Measurements from ENCODE around the gene MMP21. TPM values are rescaled to one million over a fixed set of nuclear protein-coding genes. Genes with fewer than 3 reads are reported as not detected.

The MMP21 gene
- polyA plus RNA-seq, 1 donor from 2014 or later, result not detected

DNA sequence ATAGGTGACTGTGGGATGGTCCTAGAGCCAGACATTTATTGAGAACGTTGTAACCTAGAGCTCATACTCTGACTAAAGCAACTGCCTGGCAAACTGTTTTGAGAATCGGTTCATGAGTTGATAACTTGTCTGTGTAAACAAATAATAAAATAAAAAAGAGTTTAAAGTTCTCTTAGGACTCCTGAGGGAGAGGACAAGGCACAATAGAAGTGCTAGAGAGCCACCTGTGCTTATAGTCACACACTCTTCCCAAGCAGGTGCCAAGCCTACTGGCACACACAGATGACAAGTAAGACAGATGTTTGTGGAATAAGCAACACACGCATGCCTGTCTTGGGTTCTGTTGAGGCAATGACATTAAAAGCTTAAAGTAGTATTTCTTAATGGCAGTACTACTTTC, 48.2 kb downstream of the MMP21 start (continued):
- TF ChIP-seq MXI1 (conservative IDR thresholded peaks at IDR 0.05; ENCODE audit: poor library complexity, severe bottlenecking) (no peak), POLR2AphosphoS5 (IDR thresholded peaks at IDR 0.05) (no peak), TAF1 (IDR thresholded peaks at IDR 0.05; ENCODE audit: low read depth) (no peak)

DNA sequence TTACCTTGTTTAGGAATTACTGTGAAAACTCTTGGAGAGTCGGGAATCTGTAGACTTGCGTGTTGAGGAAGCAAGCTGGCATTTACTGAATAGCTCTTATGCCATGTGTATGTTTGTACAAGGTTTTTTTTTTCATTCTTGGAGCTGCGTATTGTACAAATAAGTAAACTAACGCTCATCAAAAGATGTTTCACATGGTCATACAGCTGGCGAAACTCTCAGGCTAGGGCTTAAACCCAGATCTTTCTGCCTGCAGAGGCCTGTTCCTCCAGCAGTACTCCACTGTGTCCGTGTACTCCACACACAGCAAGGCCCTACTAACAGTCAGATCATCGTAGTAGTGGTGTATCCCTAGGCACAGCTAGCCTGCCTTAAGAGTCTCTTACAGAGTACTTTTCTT, 48.7 kb downstream of the MMP21 start:
- Histone ChIP-seq H2AFZ (ENCODE audit: low read depth, low read length) (no peak overlapping the region), H3K9me2 (ENCODE audit: insufficient read depth, low read length) (no peaks in the 10 kb centered on the region), H3K9me3 (ENCODE audit: low read length) (no peaks in the 10 kb centered on the region), H3K4me3 (ENCODE audit: low read length) (no peak overlapping the region), H3K4me2 (ENCODE audit: low read length) (no peak overlapping the region), H3K9ac (ENCODE audit: low read length) (no peak overlapping the region), H3K27me3 (ENCODE audit: insufficient read depth, low read depth, low read length) (no peaks in the 10 kb centered on the region), H3K79me2 (replicated peaks; ENCODE audit: insufficient read depth, low read length) (peaks cover 4% of the 10 kb centered on the region), H3F3A (ENCODE audit: insufficient read depth, low read length, poor library complexity, severe bottlenecking) (no peaks in the 10 kb centered on the region), H3K27ac (ENCODE audit: low read length) (no peak overlapping the region), H4K20me1 (ENCODE audit: insufficient read depth) (no peaks in the 10 kb centered on the region), H3K36me3 (ENCODE audit: insufficient read depth, low read length) (peaks cover 15% of the 10 kb centered on the region)
- TF ChIP-seq SMC3 (conservative IDR thresholded peaks at IDR 0.05; ENCODE audit: poor library complexity) (no peak), TAF1 (IDR thresholded peaks at IDR 0.05; ENCODE audit: low read depth) (no peak), POLR2AphosphoS5 (IDR thresholded peaks at IDR 0.05) (no peak), RAD21 (conservative IDR thresholded peaks at IDR 0.05) (no peak)

DNA sequence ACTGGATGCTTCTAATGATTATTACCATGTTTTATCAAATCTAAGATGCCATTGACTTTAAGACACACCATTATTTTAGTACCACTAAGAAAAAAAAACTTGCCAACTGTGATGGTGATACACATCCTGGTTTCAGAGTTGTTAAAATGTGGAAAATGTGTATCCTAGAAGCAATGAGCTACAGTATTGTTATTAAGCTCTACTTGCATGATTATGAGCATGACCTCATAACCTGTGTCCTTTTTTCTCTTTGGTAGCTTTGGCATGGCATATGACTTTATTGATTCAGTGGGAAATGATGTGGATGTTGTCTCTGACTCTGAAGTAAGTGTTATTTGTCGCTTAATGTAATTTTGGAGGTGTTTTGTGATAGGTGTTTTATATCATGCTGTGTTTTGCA, 52.8 kb downstream of the MMP21 start:
- no peaks in the 10 kb centered on the region for H4K20me1 ChIP-seq (ENCODE audit: insufficient read depth)
- peaks cover 3% of the 10 kb centered on the region for H3K36me3 ChIP-seq (ENCODE audit: insufficient read depth, low read length)
- H3K27me3 ChIP-seq (ENCODE audit: insufficient read depth, low read depth, low read length), result no peaks in the 10 kb centered on the region
- TF ChIP-seq POLR2AphosphoS5 (IDR thresholded peaks at IDR 0.05) (no peak), MXI1 (conservative IDR thresholded peaks at IDR 0.05; ENCODE audit: poor library complexity, severe bottlenecking) (no peak), TAF1 (IDR thresholded peaks at IDR 0.05; ENCODE audit: low read depth) (no peak), RAD21 (conservative IDR thresholded peaks at IDR 0.05) (no peak), SMC3 (conservative IDR thresholded peaks at IDR 0.05; ENCODE audit: poor library complexity) (no peak), EP300 (conservative IDR thresholded peaks at IDR 0.05; ENCODE audit: poor library complexity, severe bottlenecking) (no peak), EZH2 (IDR thresholded peaks at IDR 0.05; ENCODE audit: borderline replicate concordance, insufficient read depth, low read length, poor library complexity, severe bottlenecking) (no peak)
- TF ChIP-seq, protein P1, sequence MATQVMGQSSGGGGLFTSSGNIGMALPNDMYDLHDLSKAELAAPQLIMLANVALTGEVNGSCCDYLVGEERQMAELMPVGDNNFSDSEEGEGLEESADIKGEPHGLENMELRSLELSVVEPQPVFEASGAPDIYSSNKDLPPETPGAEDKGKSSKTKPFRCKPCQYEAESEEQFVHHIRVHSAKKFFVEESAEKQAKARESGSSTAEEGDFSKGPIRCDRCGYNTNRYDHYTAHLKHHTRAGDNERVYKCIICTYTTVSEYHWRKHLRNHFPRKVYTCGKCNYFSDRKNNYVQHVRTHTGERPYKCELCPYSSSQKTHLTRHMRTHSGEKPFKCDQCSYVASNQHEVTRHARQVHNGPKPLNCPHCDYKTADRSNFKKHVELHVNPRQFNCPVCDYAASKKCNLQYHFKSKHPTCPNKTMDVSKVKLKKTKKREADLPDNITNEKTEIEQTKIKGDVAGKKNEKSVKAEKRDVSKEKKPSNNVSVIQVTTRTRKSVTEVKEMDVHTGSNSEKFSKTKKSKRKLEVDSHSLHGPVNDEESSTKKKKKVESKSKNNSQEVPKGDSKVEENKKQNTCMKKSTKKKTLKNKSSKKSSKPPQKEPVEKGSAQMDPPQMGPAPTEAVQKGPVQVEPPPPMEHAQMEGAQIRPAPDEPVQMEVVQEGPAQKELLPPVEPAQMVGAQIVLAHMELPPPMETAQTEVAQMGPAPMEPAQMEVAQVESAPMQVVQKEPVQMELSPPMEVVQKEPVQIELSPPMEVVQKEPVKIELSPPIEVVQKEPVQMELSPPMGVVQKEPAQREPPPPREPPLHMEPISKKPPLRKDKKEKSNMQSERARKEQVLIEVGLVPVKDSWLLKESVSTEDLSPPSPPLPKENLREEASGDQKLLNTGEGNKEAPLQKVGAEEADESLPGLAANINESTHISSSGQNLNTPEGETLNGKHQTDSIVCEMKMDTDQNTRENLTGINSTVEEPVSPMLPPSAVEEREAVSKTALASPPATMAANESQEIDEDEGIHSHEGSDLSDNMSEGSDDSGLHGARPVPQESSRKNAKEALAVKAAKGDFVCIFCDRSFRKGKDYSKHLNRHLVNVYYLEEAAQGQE (IDR thresholded peaks at IDR 0.05; ENCODE audit: borderline replicate concordance), result no peak
- TF ChIP-seq, protein P2, sequence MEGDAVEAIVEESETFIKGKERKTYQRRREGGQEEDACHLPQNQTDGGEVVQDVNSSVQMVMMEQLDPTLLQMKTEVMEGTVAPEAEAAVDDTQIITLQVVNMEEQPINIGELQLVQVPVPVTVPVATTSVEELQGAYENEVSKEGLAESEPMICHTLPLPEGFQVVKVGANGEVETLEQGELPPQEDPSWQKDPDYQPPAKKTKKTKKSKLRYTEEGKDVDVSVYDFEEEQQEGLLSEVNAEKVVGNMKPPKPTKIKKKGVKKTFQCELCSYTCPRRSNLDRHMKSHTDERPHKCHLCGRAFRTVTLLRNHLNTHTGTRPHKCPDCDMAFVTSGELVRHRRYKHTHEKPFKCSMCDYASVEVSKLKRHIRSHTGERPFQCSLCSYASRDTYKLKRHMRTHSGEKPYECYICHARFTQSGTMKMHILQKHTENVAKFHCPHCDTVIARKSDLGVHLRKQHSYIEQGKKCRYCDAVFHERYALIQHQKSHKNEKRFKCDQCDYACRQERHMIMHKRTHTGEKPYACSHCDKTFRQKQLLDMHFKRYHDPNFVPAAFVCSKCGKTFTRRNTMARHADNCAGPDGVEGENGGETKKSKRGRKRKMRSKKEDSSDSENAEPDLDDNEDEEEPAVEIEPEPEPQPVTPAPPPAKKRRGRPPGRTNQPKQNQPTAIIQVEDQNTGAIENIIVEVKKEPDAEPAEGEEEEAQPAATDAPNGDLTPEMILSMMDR (IDR thresholded peaks at IDR 0.05; ENCODE audit: poor library complexity, severe bottlenecking), result no peak
- no peaks in the 10 kb centered on the region for H3F3A ChIP-seq (ENCODE audit: insufficient read depth, low read length, poor library complexity, severe bottlenecking)
- H3K4me3 ChIP-seq (ENCODE audit: low read length), result no peak overlapping the region
- H3K27ac ChIP-seq (ENCODE audit: low read length), result no peak overlapping the region
- H3K79me2 ChIP-seq (replicated peaks; ENCODE audit: insufficient read depth, low read length), result peaks cover 24% of the 10 kb centered on the region
- no peak overlapping the region for H2AFZ ChIP-seq (ENCODE audit: low read depth, low read length)
- H3K9ac ChIP-seq (ENCODE audit: low read length), result no peak overlapping the region
- H3K9me2 ChIP-seq (ENCODE audit: insufficient read depth, low read length), result no peaks in the 10 kb centered on the region
- H3K9me3 ChIP-seq (ENCODE audit: low read length), result no peaks in the 10 kb centered on the region
- no peak overlapping the region for H3K4me2 ChIP-seq (ENCODE audit: low read length)

All from neural cell (in vitro differentiated cells).